Measurements from ENCODE around the gene SLC66A2.
"Not testable (repeated sequence)": the region's sequence is repeated elsewhere in the genome, so short reads cannot be mapped to it uniquely, and the experiment has no call there.

The SLC66A2 gene

DNA sequence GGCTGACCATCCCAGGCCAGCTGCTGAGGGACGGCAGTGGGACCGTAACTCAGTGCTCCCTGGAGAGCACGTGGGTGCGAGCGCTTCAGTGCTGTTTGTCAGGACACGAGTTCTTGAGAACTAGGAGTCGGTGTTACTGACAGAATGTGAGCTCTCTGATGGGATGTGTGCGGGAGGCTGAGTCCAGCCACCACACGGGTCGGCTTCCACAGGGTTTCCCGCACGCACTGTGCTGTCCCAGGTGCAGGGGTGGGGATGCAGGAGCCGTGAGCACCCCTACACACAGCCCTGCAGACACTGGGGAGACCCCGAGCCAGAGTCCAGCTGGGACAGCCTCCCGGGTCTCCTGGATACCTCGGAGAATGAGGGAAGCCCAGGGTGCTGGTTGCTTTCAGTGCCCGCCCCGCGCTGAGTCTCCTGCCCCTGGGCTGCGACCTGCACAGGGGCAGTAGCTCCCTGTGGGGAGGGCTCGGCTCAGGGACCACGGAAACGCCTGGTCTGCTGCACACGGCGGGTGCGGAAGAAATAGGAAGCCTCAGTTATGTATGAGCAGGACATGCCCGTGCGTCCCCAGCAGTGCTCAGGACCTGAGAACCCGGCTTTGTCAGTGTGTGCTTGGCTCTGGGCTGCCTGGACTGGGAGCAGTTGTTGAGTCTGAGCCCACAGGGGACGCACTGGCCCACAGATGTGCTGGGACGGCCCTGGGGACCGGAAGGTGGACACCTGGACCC is 82.5 kb downstream of the SLC66A2 start:
- DNase-seq (ENCODE audit: low read depth in 2 of 2) = no peak

DNA sequence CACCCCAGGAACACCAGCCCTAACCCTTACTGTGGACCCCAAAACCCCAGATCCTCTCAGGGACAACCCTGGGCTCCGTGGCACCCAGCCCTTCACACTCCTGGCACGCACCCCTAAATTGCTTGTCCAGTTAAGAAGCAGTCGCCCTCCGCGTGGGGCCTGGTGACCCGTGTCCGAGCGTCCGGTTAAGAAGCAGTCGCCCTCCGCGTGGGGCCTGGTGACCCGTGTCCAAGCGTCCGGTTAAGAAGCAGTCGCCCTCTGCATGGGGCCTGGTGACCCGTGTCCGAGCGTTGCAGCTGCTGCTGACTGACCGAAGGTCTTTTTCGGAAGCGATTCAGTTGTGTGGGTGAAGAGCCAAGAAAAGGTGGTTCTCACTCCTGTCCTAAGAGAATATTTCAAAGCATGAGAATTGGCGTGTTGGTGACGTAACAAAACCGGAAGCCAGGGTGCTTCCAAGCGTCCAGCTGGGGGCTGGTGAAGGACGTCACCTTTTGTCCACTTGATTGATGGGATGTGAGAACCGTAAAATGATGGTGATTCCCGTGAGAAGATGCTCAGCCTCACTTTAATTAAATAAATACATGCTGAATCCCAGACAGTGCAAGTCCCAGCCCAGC is 83.2 kb downstream of the SLC66A2 start:
- no peak for DNase-seq (ENCODE audit: low read depth in 2 of 2)

DNA sequence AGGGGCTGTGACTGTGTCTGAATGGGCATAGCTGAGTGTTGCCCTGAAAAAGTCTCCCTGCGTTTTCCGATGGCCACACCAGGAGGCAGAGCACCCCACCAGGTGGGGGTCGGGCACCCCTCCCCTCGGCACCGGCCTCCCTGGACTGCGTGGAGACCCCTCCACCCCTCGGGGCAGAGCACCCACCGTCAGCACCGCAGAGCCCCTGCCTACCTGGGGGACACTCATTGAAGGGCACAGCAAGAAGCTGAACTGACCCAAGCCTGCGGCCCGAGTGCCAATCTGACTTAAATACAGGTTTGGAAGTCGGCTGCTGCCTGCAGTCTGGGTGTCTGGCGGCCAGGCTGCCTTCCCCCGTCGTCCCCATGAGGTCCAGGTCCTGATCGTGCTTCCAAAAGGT is 83.8 kb downstream of the SLC66A2 start:
- no peak for DNase-seq (ENCODE audit: low read depth in 2 of 2)

DNA sequence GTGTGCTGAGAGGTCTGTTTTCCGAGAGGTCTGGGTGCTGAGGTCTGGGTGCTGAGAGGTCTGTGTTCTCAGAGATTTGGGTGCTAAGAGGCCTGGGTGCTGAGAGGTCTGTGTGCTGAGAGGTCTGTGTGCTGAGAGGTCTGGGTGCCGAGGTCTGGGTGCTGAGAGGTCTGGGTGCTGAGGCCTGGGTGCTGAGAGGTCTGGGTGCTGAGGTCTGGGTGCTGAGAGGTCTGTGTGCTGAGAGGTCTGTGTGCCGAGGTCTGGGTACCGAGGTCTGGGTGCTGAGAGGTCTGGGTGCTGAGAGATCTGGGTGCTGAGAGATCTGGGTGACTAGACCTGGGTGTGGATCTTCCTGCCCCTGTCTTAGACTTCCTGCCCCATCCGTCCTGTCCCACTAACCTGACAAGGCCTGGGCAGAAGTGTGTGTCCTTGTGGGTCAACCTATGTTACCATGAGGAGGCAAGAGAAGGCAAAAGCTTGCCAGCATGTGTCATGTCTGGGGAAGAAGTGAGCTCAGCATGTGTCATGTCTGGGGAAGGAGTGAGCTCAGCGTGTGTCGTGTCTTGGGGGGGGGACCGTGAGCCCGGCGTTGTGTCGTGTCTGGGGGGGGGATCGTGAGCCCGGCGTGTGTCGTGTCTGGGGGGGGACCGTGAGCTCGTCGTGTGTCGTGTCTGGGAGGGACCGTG is 84.4 kb downstream of the SLC66A2 start:
- DNase-seq (ENCODE audit: low read depth in 2 of 2) = no peak

DNA sequence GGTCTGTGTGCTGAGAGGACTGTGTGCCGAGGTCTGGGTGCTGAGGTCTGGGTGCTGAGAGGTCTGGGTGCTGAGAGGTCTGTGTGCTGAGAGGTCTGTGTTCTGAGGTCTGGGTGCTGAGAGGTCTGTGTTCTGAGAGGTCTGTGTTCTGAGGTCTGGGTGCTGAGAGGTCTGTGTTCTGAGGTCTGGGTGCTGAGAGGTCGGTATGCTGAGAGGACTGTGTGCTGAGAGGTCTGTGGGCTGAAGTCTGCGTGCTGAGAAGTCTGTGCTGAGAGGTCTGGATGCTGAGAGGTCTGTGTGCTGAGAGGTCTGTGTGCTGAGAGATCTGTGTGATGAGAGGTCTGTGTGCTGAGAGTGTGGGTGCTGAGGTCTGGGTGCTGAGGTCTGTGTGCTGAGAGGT is 85.5 kb downstream of the SLC66A2 start:
- DNase-seq (ENCODE audit: low read depth in 2 of 2) = not testable (repeated sequence)

DNA sequence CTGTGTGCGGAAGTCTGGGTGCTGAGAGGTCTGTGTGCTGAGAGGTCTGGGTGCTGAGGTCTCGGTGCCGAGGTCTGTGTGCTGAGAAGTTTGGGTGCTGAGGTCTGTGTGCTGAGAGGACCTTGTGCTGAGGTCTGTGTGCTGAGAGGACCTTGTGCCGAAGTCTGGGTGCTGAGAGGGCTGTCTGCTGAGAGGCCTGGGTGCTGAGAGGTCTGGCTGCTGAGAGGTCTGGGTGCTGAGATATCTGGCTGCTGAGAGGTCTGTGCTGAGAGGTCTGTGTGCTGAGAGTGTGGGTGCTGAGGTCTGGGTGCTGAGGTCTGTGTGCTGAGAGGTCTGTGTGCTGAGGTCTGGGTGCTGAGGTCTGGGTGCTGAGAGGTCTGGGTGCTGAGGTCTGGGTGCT is 86.5 kb downstream of the SLC66A2 start:
- DNase-seq (ENCODE audit: low read depth in 2 of 2) = not testable (repeated sequence)

DNA sequence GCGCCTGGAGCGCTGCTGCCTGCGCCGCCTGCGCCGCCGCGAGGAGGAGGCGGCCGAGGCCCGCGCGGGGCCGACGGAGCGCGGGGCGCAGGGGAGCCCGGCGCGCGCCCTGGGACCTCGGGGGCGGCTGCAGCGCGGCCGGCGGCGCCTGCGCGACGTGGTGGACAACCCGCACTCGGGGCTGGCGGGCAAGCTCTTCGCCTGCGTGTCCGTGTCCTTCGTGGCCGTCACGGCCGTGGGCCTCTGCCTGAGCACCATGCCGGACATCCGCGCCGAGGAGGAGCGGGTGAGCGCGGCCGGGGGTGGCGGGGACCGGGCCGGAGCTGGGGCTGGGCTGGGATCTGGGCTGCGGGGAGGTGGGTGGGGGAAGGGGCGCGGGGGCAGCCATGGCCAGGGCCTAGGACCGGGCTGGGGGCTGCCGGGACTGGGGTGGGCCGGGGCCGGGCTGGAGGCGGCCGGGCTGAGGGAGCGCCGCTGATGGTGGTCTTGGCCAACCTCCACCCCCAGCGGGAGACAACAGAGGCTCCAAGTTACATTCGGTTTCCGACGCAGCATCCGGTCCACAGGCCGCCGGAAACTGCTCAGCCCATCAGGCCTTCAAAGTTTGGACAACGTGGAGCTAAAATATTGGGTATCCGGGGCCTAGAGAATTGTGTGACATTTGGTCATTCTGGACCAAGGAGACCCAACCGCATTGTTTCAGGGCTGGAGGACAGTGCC is 87.3 kb downstream of the SLC66A2 start:
- no peak for DNase-seq (ENCODE audit: low read depth in 2 of 2)

DNA sequence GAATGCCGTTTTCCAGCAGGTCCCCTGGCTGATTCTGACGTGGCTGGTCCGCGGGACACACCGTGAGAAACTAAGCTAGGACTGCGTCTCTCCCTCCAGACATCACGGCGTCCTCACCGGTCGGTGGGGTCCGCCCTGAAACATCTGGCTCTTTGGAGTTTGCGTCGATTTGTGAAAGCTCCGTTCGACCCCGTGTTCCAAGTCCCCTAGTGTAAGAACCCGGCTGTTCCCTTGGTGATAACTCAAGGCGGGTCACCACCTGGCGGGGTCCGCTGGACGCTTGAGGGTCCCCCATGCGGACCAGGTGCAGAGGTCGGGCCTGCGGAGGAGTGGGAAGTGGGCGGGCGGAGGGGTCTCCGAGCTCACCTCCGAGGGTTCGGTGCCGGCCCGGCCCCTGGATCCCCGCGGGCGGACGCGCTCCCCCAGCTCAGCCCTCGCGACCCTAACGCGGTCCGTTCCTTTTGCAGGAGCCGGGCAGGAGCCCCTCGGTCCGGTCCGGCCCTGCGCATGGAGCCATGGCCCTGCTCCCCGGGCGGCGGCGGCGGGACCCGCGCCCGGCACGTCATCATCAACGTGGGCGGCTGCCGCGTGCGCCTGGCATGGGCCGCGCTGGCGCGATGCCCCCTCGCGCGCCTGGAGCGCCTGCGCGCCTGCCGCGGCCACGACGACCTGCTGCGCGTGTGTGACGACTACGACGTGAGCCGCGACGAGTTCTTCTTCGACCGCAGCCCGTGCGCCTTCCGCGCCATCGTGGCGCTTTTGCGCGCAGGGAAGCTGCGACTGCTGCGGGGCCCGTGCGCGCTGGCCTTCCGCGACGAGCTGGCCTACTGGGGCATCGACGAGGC is 88.1 kb downstream of the SLC66A2 start:
- DNase-seq (ENCODE audit: low read depth in 2 of 2) = no peak

DNA sequence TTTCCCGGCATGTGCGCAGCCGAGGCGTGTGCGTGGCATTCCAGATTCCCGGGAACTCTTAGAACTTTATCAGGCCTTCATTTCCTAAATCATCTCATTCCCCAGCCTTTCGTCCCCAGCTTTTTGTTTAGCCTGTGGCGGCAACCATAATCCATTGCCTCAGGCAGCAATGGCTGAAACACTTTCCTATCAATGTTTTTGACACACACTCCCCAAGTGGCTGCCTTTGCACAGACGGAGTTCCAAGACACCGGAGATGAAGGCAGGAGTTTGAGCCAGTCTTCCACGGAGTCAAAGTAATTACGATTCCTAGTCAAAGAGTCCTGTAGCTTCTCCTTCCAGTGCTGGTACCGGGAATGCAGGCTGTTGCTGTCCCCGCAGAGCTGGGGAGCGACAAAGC is 88.9 kb downstream of the SLC66A2 start:
- DNase-seq (ENCODE audit: low read depth in 2 of 2) = no peak

DNA sequence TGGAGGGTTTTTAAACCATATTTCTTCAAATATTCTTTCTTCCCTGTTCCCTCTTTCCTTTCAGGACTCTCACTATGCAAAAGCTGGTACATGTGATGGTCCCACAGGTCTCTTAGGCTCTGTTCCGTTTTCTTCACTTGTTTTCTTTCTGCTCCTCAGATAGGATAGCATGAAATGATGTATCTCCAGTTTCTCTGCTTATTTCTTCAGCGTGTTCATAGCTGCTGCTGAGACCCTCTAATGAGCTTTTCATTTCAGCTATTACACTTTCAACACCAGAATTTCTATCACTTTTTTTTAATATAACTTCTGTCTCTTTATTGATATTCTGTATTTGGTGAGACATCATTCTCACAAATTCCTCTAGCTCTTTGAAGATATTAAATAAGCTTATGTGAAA is 89.8 kb downstream of the SLC66A2 start:
- DNase-seq (ENCODE audit: low read depth in 2 of 2) = no peak

DNA sequence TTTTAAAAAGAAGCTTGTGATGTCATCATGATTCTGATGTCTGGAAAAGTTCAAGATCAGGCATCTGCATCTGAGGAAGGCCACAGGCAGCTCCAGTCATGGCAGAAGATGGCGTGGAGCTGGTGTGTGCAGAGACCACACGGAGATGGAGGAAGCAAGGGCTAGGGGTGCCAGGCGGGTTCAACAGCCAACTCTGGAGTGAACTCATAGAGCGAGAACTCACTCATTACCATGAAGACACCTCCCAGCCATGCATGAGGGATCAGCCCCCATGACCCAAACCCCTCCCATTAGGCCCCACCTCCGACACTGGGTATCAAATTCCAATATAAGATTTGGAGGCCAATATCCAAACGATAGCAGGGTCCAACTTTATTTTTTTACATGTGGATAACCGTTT is 92.1 kb downstream of the SLC66A2 start:
- DNase-seq (ENCODE audit: low read depth in 2 of 2) = no peak

DNA sequence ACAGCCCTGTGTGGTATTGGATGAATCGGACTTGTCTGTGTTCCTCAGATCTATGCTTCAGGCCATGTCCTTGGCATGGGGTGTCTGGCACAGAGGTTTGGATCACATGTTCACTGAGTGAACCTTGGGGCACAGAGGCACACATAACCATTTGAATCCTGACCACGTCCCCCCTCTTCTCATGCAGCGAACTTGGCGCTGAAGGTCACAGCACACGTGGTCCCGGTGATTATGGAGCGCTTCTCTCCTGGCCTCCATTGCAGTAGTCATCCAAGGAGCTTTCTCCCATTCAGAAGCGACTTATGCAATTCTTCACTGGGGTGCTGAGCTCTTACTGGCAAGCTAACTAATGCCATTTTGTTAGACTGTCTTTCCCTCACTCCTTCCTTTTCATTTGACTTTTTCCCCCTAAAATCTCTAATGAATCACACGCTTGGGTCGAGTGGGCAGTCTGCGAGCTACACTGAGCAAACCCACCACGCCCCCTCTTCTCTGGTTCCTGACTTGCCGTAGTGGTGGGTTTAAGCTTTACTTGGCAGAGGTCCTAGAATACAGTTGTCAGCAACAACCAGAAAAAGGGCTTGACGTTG is 94.3 kb downstream of the SLC66A2 start:
- no peak for DNase-seq (ENCODE audit: low read depth in 2 of 2)

DNA sequence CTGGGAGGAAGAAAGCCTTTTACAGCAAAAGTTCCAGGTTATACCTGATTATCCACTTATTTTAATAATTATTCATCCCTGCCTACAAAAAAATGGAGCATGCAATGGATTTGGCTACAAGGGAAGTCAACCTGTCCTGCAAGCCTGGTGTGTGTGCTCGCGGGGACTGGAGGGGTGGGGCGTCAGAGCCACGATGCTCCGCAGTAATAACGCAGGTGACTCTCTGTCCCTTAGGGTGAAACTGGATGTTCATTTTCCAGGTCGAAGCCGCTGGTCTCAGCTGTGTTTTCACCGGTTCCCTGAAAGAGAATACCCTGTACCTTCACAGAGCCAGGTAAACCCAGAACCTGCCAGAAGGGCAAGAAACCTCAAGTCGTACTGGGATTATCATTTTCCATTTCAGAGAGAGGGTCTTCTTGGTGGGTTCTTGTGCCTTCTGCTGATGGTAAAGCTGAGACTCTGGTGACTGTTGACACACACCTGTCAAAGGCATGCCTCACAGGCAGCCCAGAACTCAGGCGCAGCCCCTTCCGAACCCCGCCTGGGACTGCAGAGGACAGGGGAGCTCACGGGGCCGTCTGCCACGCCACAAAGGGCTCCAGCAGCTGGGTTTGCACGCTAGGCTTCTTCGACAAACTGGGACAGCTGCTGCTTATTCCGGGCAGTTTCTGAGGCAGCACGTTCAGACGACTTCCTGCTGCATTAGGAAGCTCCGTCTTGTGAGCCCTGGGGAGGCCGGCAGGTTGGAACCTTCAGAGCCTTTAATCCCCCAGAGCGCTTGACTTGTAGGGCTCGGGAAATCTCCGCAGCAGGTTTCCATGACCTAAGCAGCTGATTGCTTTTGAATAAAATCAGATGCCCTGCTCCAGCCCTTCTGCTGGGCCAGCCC is 95.1 kb downstream of the SLC66A2 start:
- DNase-seq (ENCODE audit: low read depth in 2 of 2) = no peak

DNA sequence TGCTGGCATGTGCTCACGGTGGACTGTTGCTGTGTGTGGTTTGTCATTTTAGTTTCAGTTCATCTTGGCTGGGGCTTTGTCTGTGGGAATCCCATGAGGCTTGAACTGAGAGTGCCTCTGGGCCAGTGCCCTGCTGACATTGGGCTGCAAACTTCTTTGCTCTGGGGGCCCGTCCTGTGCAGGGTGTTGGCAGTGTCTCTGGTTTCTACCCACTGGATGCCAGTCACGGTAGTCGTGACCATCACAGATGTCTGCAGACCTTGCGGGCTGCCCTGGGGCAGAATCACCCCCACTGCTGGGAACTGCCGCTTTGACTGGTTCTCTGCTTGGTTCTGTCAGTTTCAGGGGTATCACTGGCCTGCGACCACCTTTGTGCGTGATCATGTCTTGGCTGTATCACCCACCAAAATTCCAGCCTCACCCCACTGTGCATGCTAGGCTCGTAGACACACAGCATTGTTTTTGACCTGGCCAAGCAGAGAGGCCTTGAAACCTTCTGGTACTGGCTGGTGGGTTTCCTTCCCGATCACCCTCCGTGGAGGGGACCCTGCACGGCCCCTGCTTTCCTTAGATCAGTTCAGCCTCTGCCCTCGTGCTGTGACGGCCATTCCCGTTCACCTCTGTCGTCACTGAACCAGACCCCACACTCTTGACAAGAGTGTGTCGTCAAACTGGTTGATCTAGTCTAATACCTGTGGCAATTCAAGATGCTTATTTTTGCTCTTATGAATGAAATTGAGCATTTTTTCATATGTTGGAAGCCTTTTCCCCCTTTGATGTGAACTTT is 96.1 kb downstream of the SLC66A2 start:
- DNase-seq (ENCODE audit: low read depth in 2 of 2) = no peak

DNA sequence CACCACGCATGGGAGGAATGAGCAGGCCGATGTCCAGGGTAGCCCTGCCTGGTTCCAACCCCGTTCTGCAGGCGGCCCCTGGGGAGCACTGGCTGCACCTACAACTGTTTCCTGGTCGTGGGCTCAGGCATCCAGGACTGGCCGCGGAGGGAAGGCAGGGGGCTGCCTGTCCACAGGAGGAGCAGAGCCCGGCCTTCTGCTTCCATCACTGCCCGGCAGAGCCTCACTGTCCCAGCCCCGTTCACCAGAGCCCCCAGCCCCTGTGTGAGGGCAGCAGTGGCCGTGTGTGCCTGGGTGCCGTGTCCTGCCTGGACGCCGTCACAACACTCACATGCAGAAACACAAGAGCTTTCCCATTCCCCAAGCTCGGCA is 97.5 kb downstream of the SLC66A2 start:
- DNase-seq (ENCODE audit: low read depth in 2 of 2) = no peak

DNA sequence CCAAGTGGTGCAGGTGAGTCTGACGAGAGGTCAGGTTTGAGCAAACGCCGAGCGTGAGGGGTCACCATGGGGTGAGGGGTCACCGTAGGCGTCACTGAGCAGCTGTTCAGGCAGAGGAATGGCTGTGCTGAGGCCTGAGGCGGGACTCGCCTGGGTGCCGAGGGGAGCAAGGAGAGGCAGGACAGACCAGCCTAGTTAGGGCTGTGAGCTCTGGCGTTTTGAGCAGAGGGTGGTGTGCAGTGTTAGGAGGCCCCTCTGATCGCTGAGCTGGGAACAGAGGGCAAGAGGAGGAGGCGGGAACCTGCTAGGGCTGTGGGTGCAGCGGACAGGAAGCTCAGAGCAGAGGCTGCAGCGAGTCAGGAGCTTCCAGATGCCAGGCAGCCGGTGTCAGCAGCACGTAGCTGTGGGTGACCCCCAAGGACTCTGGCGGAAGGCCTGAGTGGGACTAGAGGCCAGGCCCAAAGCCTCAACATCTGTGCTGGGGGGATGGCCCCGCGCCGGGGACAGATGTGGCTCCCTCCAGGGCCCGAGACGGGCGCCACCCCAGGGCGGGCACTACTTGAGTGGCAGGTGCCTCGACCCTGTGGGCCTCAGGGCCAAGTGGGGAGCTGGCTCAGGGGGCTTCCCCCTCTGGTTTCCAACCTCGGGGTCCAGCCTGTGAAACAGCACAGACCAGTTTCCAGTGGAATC is 98.0 kb downstream of the SLC66A2 start:
- DNase-seq (ENCODE audit: low read depth in 2 of 2) = no peak

DNA sequence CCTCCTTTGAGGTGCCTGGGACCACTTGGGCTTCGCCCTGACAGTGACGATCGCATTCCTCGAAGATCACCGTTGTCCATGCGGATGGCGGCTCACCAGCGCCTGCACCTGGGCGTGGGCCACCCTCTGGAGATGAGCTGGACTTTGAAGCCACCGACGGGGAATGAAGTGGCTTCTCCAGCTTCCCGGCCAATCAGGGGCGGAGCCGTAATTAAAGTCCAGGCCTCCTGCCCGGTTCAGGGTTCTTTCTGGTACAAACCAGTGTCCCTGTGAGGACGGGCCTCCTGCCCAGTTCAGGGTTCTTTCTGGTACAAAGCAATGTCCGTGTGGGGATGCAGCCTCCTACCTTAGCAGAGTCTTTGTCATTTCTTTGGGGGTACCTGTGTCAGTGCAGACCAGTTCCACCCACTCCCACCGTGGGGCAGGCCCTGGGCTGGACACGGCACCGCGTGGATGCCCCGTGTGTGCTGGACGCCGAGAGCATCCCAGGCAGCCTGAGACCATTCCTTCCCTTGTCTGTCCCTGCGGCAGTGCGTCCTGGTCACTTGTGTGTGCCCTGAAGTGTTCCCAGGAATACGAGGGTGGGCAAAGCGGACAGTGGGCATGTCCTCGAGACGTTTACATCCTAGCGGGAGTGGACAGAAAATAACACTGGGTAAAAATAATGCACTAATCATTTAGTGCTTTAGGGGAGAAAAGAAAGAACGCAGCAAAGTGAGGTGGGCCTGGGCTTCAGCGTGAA is 98.7 kb downstream of the SLC66A2 start:
- no peak for DNase-seq (ENCODE audit: low read depth in 2 of 2)

Measured in stimulated activated CD4-positive, alpha-beta T cell treated with anti-CD3 and anti-CD28 coated beads, Interleukin-12 subunit alpha, Interleukin-12 subunit beta, amount 100 ng/mL, for 24 hours (primary cell).